A673 (cell line): ENCODE data around the gene MKNK2. TPM values are rescaled to one million over a fixed set of nuclear protein-coding genes. Genes with fewer than 3 reads are reported as not detected.
A peak's percentile ranks its signal among the peaks of the same experiment; 100 is the strongest.

Source experiments
- BruUV-seq: library from RNA; stranded (reverse); fragments of 400-500 nt; replicated peaks from 2 replicates; lab custom pipeline; 2021; lab: Mats Ljungman, UMichigan
- CTCF ChIA-PET: fragments of 300-600 bp; sonication (Branson Sonifier 250); formaldehyde crosslinking; loops from one replicate; lab custom pipeline; 2022; ENCODE audit warnings: antibody characterized with exemption; lab: Charles Lee
- POLR2A ChIA-PET: fragments of 300-600 bp; sonication (Branson Sonifier 250); formaldehyde crosslinking; loops from one replicate; lab custom pipeline; 2022; ENCODE audit warnings: antibody characterized with exemption; ENCODE audit not compliant: low non-redundant PET; lab: Charles Lee
- DNase-seq: peaks from one replicate; pipeline ENCODE4 v3.0.0-alpha.2; 2015; ENCODE audit warnings: low spot score
- H3K27ac ChIP-seq: fragments of 200-600 bp; sonication (generic); 2 replicates; pipeline ENCODE4 v1.5.1; 2016; ENCODE audit warnings: mixed run types, low read depth, mild to moderate bottlenecking, mixed read lengths, antibody characterized with exemption, low read length; ENCODE audit not compliant: poor library complexity, severe bottlenecking
- H3K27me3 ChIP-seq: fragments of 200-600 bp; sonication (generic); replicated peaks from 2 replicates; pipeline ENCODE4 v1.6.1; 2017; ENCODE audit warnings: mixed run types, low read depth, mild to moderate bottlenecking, mixed read lengths, antibody characterized with exemption, low read length; ENCODE audit not compliant: insufficient read depth, poor library complexity
- H3K36me3 ChIP-seq: fragments of 200-600 bp; sonication (generic); 2 replicates; pipeline ENCODE4 v1.6.1; 2016; ENCODE audit warnings: mixed run types, mild to moderate bottlenecking, mixed read lengths, antibody characterized with exemption, low read length; ENCODE audit not compliant: insufficient read depth, poor library complexity, severe bottlenecking
- H3K4me1 ChIP-seq: fragments of 200-600 bp; sonication (generic); 2 replicates; pipeline ENCODE4 v1.6.1; 2017; ENCODE audit warnings: mixed run types, mild to moderate bottlenecking, mixed read lengths, antibody characterized with exemption, low read length; ENCODE audit not compliant: insufficient read depth, poor library complexity, severe bottlenecking
- H3K4me3 ChIP-seq: fragments of 200-600 bp; sonication (generic); 2 replicates; pipeline ENCODE4 v1.5.1; 2016; ENCODE audit warnings: low read depth, mixed run types, mild to moderate bottlenecking, mixed read lengths, low read length; ENCODE audit not compliant: poor library complexity, severe bottlenecking
- H3K9me3 ChIP-seq: fragments of 200-600 bp; sonication (generic); 2 replicates; pipeline ENCODE4 v1.6.1; 2016; ENCODE audit warnings: mixed run types, low read depth, mild to moderate bottlenecking, mixed read lengths, antibody characterized with exemption, low read length; ENCODE audit not compliant: poor library complexity, severe bottlenecking
- CTCF ChIP-seq: fragments of 300-800, 200-600 bp; sonication (generic); conservative IDR thresholded peaks from 2 replicates; pipeline ENCODE4 v1.5.1; 2017; ENCODE audit warnings: low read depth, mild to moderate bottlenecking, antibody characterized with exemption, low read length, moderate library complexity, mixed read lengths
- EZH2 ChIP-seq: fragments of 200-600 bp; sonication (generic); IDR thresholded peaks from 2 replicates; pipeline ENCODE4 v1.6.1; 2017; ENCODE audit warnings: borderline replicate concordance, low read depth, mild to moderate bottlenecking, mixed read lengths, antibody characterized with exemption, low read length; ENCODE audit not compliant: poor library complexity, severe bottlenecking
- intact Hi-C: fragments of 100-400 bp; cut with micrococcal nuclease; formaldehyde crosslinking; loops from one replicate; pipeline ENCODE4 v1.10.0; 2022; ENCODE audit not compliant: unreplicated experiment
- total RNA-seq: library from RNA; stranded (reverse); gene quantifications from 2 replicates; pipeline ENCODE4 v1.2.3, GENCODE V29; 2021

Gene MKNK2
- total RNA-seq, 1 experiment from 2014 or later = 106 TPM

- H3K9me3 ChIP-seq = no peaks in the 10 kb centered on the region
- POLR2A ChIA-PET = interaction anchor here (0.6 kb wide), 1 partner anchor 8 kb away, joined by 5 read pairs; no protein-coding TSS in a partner anchor
- H3K27ac ChIP-seq = peak overlapping the region; percentile 34
- H3K36me3 ChIP-seq = peaks cover 37% of the 10 kb centered on the region
- TF ChIP-seq EZH2 (no peak), CTCF (peak; percentile 16; the same call in 1 of the 2 replicates)
- H3K27me3 ChIP-seq = no peaks in the 10 kb centered on the region
- no TSS peak for BruUV-seq
- no peak overlapping the region for H3K4me3 ChIP-seq
- H3K4me1 ChIP-seq = peaks cover 31% of the 10 kb centered on the region
- CTCF ChIA-PET = no interaction called here
- intact Hi-C loops = no loop called here
- DNase-seq = no peak
These were observed 6.9 kb downstream of the MKNK2 start for GRCh38 chr19:2043961-2044708.

GRCh38 chr19:2043251-2043641, 7.8 kb downstream of the MKNK2 start:
- H3K4me3 ChIP-seq = no peak overlapping the region
- peaks cover 26% of the 10 kb centered on the region for H3K4me1 ChIP-seq
- no peaks in the 10 kb centered on the region for H3K9me3 ChIP-seq
- CTCF ChIA-PET = no interaction called here
- BruUV-seq = no TSS peak
- DNase-seq = no peak
- H3K36me3 ChIP-seq = peaks cover 40% of the 10 kb centered on the region
- no peak overlapping the region for H3K27ac ChIP-seq
- no peak for TF ChIP-seq EZH2
- POLR2A ChIA-PET = interaction anchor here (0.5 to 0.6 kb wide), 2 partner anchors 7 to 18 kb away, joined by 3 to 5 read pairs; no protein-coding TSS in a partner anchor
- intact Hi-C loops = no loop called here
- H3K27me3 ChIP-seq = no peaks in the 10 kb centered on the region

- ChIA-PET CTCF (no interaction called here), POLR2A (interaction anchor here (0.5 to 1.4 kb wide), 4 partner anchors 11 to 112 kb away, joined by 3 to 5 read pairs (median 3); no protein-coding TSS in a partner anchor)
- Histone ChIP-seq H3K4me1 (peaks cover 26% of the 10 kb centered on the region), H3K27me3 (no peaks in the 10 kb centered on the region), H3K36me3 (peaks cover 45% of the 10 kb centered on the region), H3K4me3 (peak overlapping the region; percentile 52), H3K9me3 (no peaks in the 10 kb centered on the region), H3K27ac (peak overlapping the region; percentile 96)
- intact Hi-C loops = no loop called here
- no peak for DNase-seq
- no TSS peak for BruUV-seq
- TF ChIP-seq CTCF (no peak), EZH2 (no peak)
These were observed 8.4 kb downstream of the MKNK2 start for GRCh38 chr19:2042485-2043250.
